ENCODE data around the gene PDE4D.

GRCh38 chr5:59756373-59757035, 137.0 kb downstream of the PDE4D start:
- TF ChIP-seq CTCF (IDR thresholded peaks at IDR 0.05) (no peak), POLR2A (IDR thresholded peaks at IDR 0.05) (no peak), EP300 (IDR thresholded peaks at IDR 0.05) (no peak)

All from tibial nerve (tissue), 4 donors.